SU-DHL-6 (cell line): Measurements from ENCODE around the gene LAMA3.

Experiments
- H2AFZ ChIP-seq: fragments of 200-600 bp; sonication (generic); 2 replicates; pipeline ENCODE4 v1.6.1; 2014; ENCODE audit warnings: low read depth, mild to moderate bottlenecking, moderate library complexity, mixed read lengths, antibody characterized with exemption, low read length; ENCODE audit not compliant: severe bottlenecking
- H3F3A ChIP-seq: fragments of 200-600 bp; shearing (Covaris generic); 2 replicates; pipeline ENCODE4 v1.6.0; 2016; ENCODE audit warnings: antibody characterized with exemption, mild to moderate bottlenecking; ENCODE audit not compliant: insufficient read depth
- H3K27ac ChIP-seq: fragments of 200-600 bp; sonication (generic); 2 replicates; pipeline ENCODE4 v1.5.1; 2016; ENCODE audit warnings: low read depth, mild to moderate bottlenecking, low read length, moderate library complexity, mixed read lengths
- H3K27me3 ChIP-seq: fragments of 200-600 bp; sonication (generic), shearing (Covaris generic); 2 replicates; pipeline ENCODE4 v1.6.0; 2014; ENCODE audit warnings: mild to moderate bottlenecking, low read length
- H3K36me3 ChIP-seq: fragments of 200-600 bp; sonication (generic); 2 replicates; pipeline ENCODE4 v1.6.1; 2014; ENCODE audit warnings: mild to moderate bottlenecking, low read length, mixed read lengths
- H3K4me2 ChIP-seq: fragments of 300-600, 200-600 bp; shearing (Covaris generic), sonication (generic); 2 replicates; pipeline ENCODE4 v1.6.0; 2014; ENCODE audit warnings: low read length, low read depth, mild to moderate bottlenecking; ENCODE audit not compliant: poor library complexity, severe bottlenecking
- H3K4me3 ChIP-seq: fragments of 200-600 bp; sonication (generic); 2 replicates; pipeline ENCODE4 v1.5.1; 2014; ENCODE audit warnings: antibody characterized with exemption, low read length, mild to moderate bottlenecking, mixed read lengths; ENCODE audit not compliant: insufficient read depth, poor library complexity, severe bottlenecking
- H3K79me2 ChIP-seq: fragments of 200-600 bp; sonication (generic); 2 replicates; pipeline ENCODE4 v1.6.1; 2014; ENCODE audit warnings: mild to moderate bottlenecking, low read length, moderate library complexity; ENCODE audit not compliant: insufficient read depth
- H3K9ac ChIP-seq: fragments of 200-600 bp; sonication (generic); 2 replicates; pipeline ENCODE4 v1.7.0; 2014; ENCODE audit warnings: mild to moderate bottlenecking, low read length
- H3K9me2 ChIP-seq: fragments of 200-600 bp; sonication (generic); replicated peaks from 2 replicates; pipeline ENCODE4 v1.6.1; 2014; ENCODE audit warnings: low read length; ENCODE audit not compliant: insufficient read depth
- H3K9me3 ChIP-seq: fragments of 200-600 bp; sonication (generic); 2 replicates; pipeline ENCODE4 v1.6.1; 2014; ENCODE audit warnings: low read length, mixed read lengths; ENCODE audit not compliant: insufficient read depth
- H4K20me1 ChIP-seq: fragments of 200-600 bp; sonication (generic); 2 replicates; pipeline ENCODE4 v1.6.1; 2014; ENCODE audit warnings: low read depth, mild to moderate bottlenecking, antibody characterized with exemption, low read length, moderate library complexity, mixed read lengths
- EZH2phosphoT487 ChIP-seq: fragments of 200-600 bp; sonication (generic), shearing (Covaris generic); conservative IDR thresholded peaks from 2 replicates; pipeline ENCODE4 v1.6.1; 2018; ENCODE audit warnings: mild to moderate bottlenecking, antibody characterized with exemption, low read length, moderate library complexity, mixed read lengths
- TF ChIP-seq, protein P1 (sequence below): fragments of 200-600 bp; sonication (generic); IDR thresholded peaks from one replicate; pipeline ENCODE4 v1.5.1; 2017; ENCODE audit warnings: antibody characterized with exemption, mild to moderate bottlenecking, low read length, moderate library complexity; ENCODE audit not compliant: insufficient read depth, poor library complexity, severe bottlenecking

The LAMA3 gene

DNA sequence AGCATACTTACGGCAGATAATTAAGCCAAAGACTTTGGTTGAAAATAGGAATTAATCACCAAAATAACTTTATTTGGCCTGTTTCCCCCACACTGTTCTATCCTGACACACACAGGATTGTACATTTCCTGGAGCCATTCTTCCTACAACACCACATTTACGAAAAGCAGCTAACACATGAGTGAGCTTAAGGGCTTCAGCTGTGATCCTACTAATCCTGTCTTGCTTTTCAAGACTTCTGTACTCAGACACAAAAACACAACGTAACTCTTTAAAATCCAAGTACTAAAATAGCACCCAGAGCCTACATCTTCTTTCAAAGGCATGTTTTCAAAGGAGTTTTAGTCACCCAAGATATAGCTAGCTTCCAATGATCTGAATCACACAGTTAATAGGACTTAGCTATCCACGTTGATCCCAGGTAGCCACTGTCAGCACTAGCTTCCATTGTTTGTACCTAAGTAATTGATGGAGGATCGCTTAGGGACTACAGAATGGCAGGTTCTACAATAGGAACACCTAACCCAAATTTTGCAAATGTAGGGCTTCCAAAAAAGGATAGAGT, 282.5 kb downstream of the LAMA3 start:
- TF ChIP-seq, protein P1, sequence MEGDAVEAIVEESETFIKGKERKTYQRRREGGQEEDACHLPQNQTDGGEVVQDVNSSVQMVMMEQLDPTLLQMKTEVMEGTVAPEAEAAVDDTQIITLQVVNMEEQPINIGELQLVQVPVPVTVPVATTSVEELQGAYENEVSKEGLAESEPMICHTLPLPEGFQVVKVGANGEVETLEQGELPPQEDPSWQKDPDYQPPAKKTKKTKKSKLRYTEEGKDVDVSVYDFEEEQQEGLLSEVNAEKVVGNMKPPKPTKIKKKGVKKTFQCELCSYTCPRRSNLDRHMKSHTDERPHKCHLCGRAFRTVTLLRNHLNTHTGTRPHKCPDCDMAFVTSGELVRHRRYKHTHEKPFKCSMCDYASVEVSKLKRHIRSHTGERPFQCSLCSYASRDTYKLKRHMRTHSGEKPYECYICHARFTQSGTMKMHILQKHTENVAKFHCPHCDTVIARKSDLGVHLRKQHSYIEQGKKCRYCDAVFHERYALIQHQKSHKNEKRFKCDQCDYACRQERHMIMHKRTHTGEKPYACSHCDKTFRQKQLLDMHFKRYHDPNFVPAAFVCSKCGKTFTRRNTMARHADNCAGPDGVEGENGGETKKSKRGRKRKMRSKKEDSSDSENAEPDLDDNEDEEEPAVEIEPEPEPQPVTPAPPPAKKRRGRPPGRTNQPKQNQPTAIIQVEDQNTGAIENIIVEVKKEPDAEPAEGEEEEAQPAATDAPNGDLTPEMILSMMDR = no peak
- TF ChIP-seq EZH2phosphoT487 = no peak
- Histone ChIP-seq H3K79me2 (no peaks in the 10 kb centered on the region), H3K9me2 (no peaks in the 10 kb centered on the region), H2AFZ (no peak overlapping the region), H3F3A (no peaks in the 10 kb centered on the region), H3K4me3 (no peak overlapping the region), H3K9me3 (no peaks in the 10 kb centered on the region), H3K27me3 (no peaks in the 10 kb centered on the region), H3K9ac (no peak overlapping the region), H3K27ac (no peak overlapping the region), H4K20me1 (no peaks in the 10 kb centered on the region), H3K4me2 (no peak overlapping the region), H3K36me3 (no peaks in the 10 kb centered on the region)

- no peak overlapping the region for H2AFZ ChIP-seq
- H3K4me2 ChIP-seq = no peak overlapping the region
- no peak overlapping the region for H3K4me3 ChIP-seq
- H3K27me3 ChIP-seq = no peaks in the 10 kb centered on the region
- H3K9ac ChIP-seq = no peak overlapping the region
- no peaks in the 10 kb centered on the region for H3K9me3 ChIP-seq
- H3K36me3 ChIP-seq = no peaks in the 10 kb centered on the region
- no peak for TF ChIP-seq EZH2phosphoT487
- TF ChIP-seq, protein P1 = no peak
- no peaks in the 10 kb centered on the region for H3K9me2 ChIP-seq
- H3F3A ChIP-seq = no peaks in the 10 kb centered on the region
- no peak overlapping the region for H3K27ac ChIP-seq
- no peaks in the 10 kb centered on the region for H4K20me1 ChIP-seq
- no peaks in the 10 kb centered on the region for H3K79me2 ChIP-seq
Observed at GRCh38 chr18:23972453-23972852, 283.2 kb downstream of the LAMA3 start.

- no peaks in the 10 kb centered on the region for H3K27me3 ChIP-seq
- H4K20me1 ChIP-seq = no peaks in the 10 kb centered on the region
- no peaks in the 10 kb centered on the region for H3K36me3 ChIP-seq
- no peak for TF ChIP-seq EZH2phosphoT487
- TF ChIP-seq, protein P1 = no peak
- H3K4me3 ChIP-seq = no peak overlapping the region
- H3K9me3 ChIP-seq = no peaks in the 10 kb centered on the region
- H3F3A ChIP-seq = no peaks in the 10 kb centered on the region
- no peak overlapping the region for H3K9ac ChIP-seq
- no peak overlapping the region for H3K27ac ChIP-seq
- H3K9me2 ChIP-seq = no peaks in the 10 kb centered on the region
- no peak overlapping the region for H3K4me2 ChIP-seq
- H3K79me2 ChIP-seq = no peaks in the 10 kb centered on the region
- H2AFZ ChIP-seq = no peak overlapping the region
Observed at GRCh38 chr18:23977103-23977502, 287.9 kb downstream of the LAMA3 start.
